ENCODE data around the gene PTPRG. TPM values are rescaled to one million over a fixed set of nuclear protein-coding genes. Genes with fewer than 3 reads are reported as not detected.

Gene PTPRG
- total RNA-seq, 2 experiments from 2014 or later, result 0.13 to 0.70 TPM

GRCh38 chr3:62097121-62097520 lies 535.8 kb downstream of the PTPRG start:
- Histone ChIP-seq H3K27ac (ENCODE audit: low read depth, low read length, poor library complexity, severe bottlenecking) (no peak overlapping the region), H4K20me1 (ENCODE audit: insufficient read depth, low read length) (no peaks in the 10 kb centered on the region), H3K4me2 (ENCODE audit: low read length) (no peak overlapping the region), H3K9me2 (ENCODE audit: insufficient read depth, low read length) (no peaks in the 10 kb centered on the region), H3K9me3 (ENCODE audit: low read length) (no peaks in the 10 kb centered on the region), H3K4me1 (ENCODE audit: insufficient read depth, low read length, poor library complexity, severe bottlenecking) (no peaks in the 10 kb centered on the region), H3K4me3 (ENCODE audit: low read depth, low read length, poor library complexity, severe bottlenecking) (no peak overlapping the region), H3K36me3 (ENCODE audit: insufficient read depth, low read length) (no peaks in the 10 kb centered on the region), H2AFZ (ENCODE audit: low read length) (no peak overlapping the region), H3K79me2 (ENCODE audit: insufficient read depth, low read depth, low read length) (no peaks in the 10 kb centered on the region)
- CTCF ChIA-PET (ENCODE audit: unreplicated experiment), result no interaction called here
- no TSS peak for BruUV-seq (replicated peaks)
- DNase-seq (ENCODE audit: low spot score), result no peak
- POLR2A ChIA-PET, result no interaction called here
- no peak for TF ChIP-seq CTCF (conservative IDR thresholded peaks at IDR 0.05; ENCODE audit: low read length)
- TF ChIP-seq EZH2phosphoT487 (IDR thresholded peaks at IDR 0.05; ENCODE audit: borderline replicate concordance, low read depth, low read length), result no peak
- intact Hi-C loops (cut with micrococcal nuclease; ENCODE audit: unreplicated experiment), result no loop called here

DNA sequence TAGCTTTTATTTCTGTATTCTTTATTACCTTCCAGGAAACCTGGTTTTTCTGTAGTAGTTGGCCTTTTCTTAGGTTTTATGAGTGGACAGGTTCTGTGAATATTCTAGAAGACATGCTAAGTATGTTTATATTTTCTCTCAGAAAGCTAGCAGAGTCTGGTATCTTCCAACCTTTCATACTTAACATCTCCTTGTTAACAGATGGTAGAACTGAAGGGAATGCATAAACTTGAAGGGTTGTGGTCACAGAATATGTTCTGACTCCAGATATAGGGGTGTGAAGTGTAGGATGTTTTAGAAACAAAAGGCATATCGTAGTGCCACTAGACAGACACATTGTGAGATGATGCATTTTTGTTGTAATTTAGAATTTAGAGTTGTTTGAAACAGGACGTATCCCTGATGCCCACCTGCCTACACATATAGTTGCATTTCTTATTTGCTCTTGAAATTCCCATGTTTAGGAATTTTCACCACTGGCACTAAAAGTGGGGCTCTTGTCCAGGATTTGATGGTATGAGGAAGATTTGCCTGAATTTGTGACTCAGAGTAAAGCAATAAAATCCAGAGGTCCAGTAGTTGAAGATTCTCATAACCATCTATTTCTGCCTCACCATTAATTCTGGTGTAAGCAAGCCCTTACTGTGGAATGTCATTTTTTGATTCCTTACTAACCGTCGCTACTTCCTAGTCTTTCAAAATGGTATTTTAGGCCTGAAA lies 537.4 kb downstream of the PTPRG start:
- no peak for DNase-seq (ENCODE audit: low spot score)
- no peaks in the 10 kb centered on the region for H3K79me2 ChIP-seq (ENCODE audit: insufficient read depth, low read depth, low read length)
- no peaks in the 10 kb centered on the region for H3K36me3 ChIP-seq (ENCODE audit: insufficient read depth, low read length)
- H3K4me3 ChIP-seq (ENCODE audit: low read depth, low read length, poor library complexity, severe bottlenecking), result no peak overlapping the region
- intact Hi-C loops (cut with micrococcal nuclease; ENCODE audit: unreplicated experiment), result no loop called here
- H3K9me2 ChIP-seq (ENCODE audit: insufficient read depth, low read length), result no peaks in the 10 kb centered on the region
- no peak overlapping the region for H3K4me2 ChIP-seq (ENCODE audit: low read length)
- no peaks in the 10 kb centered on the region for H3K4me1 ChIP-seq (ENCODE audit: insufficient read depth, low read length, poor library complexity, severe bottlenecking)
- H4K20me1 ChIP-seq (ENCODE audit: insufficient read depth, low read length), result no peaks in the 10 kb centered on the region
- no TSS peak for BruUV-seq (replicated peaks)
- H3K9me3 ChIP-seq (ENCODE audit: low read length), result no peaks in the 10 kb centered on the region
- ChIA-PET POLR2A (no interaction called here), CTCF (ENCODE audit: unreplicated experiment) (no interaction called here)
- no peak overlapping the region for H3K27ac ChIP-seq (ENCODE audit: low read depth, low read length, poor library complexity, severe bottlenecking)
- H2AFZ ChIP-seq (ENCODE audit: low read length), result no peak overlapping the region
- TF ChIP-seq CTCF (conservative IDR thresholded peaks at IDR 0.05; ENCODE audit: low read length), result no peak
- no peak for TF ChIP-seq EZH2phosphoT487 (IDR thresholded peaks at IDR 0.05; ENCODE audit: borderline replicate concordance, low read depth, low read length)

DNA sequence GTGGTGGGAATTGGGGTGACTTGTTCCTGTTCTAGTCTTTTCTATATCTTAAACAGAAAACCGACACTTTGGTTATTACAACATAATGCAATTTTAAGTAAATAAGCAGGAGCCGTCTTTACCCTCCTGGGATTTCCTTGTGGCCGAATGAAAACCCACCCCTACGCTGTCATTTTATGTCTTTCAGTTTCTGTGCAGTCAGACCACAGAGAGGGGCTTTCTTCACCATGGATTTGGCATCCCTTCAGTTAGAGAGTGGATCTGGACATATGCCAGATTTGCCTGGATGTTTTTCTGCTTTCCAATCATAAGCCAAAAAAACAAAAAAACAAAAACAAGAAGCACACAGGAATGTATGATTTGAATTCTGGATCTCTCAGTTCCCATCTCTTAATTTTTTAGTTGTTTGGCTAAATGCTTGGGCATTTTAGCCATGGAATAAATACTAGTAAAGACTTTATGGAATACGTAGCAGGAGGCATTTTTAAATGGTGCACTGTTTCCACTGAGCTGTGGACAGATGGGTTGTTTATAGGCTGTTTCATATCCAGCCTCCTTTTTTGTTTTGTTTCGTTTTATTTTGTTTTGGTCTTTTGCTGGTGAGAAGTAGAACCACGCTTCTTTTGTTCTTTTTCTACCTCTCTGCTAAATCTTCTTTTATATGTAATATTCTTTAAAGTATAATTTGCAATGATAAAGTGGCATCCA lies 539.1 kb downstream of the PTPRG start:
- no peaks in the 10 kb centered on the region for H3K36me3 ChIP-seq (ENCODE audit: insufficient read depth, low read length)
- ChIA-PET CTCF (ENCODE audit: unreplicated experiment) (no interaction called here), POLR2A (no interaction called here)
- H3K79me2 ChIP-seq (ENCODE audit: insufficient read depth, low read depth, low read length), result no peaks in the 10 kb centered on the region
- no peaks in the 10 kb centered on the region for H3K4me1 ChIP-seq (ENCODE audit: insufficient read depth, low read length, poor library complexity, severe bottlenecking)
- TF ChIP-seq CTCF (conservative IDR thresholded peaks at IDR 0.05; ENCODE audit: low read length), result no peak
- no peak for TF ChIP-seq EZH2phosphoT487 (IDR thresholded peaks at IDR 0.05; ENCODE audit: borderline replicate concordance, low read depth, low read length)
- DNase-seq (ENCODE audit: low spot score), result no peak
- no peak overlapping the region for H3K4me3 ChIP-seq (ENCODE audit: low read depth, low read length, poor library complexity, severe bottlenecking)
- no peak overlapping the region for H2AFZ ChIP-seq (ENCODE audit: low read length)
- no peaks in the 10 kb centered on the region for H3K9me2 ChIP-seq (ENCODE audit: insufficient read depth, low read length)
- intact Hi-C loops (cut with micrococcal nuclease; ENCODE audit: unreplicated experiment), result no loop called here
- H3K4me2 ChIP-seq (ENCODE audit: low read length), result no peak overlapping the region
- no peaks in the 10 kb centered on the region for H4K20me1 ChIP-seq (ENCODE audit: insufficient read depth, low read length)
- no peak overlapping the region for H3K27ac ChIP-seq (ENCODE audit: low read depth, low read length, poor library complexity, severe bottlenecking)
- BruUV-seq (replicated peaks), result no TSS peak
- H3K9me3 ChIP-seq (ENCODE audit: low read length), result no peaks in the 10 kb centered on the region
